Camera-type eye (tissue), 1 donor: ENCODE data around the gene PTPDC1. TPM values are rescaled to one million over a fixed set of nuclear protein-coding genes. Genes with fewer than 3 reads are reported as not detected.

Experiments
- total RNA-seq: library from RNA; depleted of rRNA; stranded (reverse); fragments of >200 nt; gene quantifications from one replicate; pipeline ENCODE4 v1.2.3, GENCODE V29; 2014

The PTPDC1 gene
- 21.9 TPM for total RNA-seq

GRCh38 chr9:94084314-94084713 is at the start of gene PTPDC1:
PTPDC1 (plus strand) TSS chr9:94084464; CDS start chr9:94084531, 67 bp downstream.

Other genes starting within 250 kb of the PTPDC1 start
- not detected for gene BARX1, start 129.1 kb upstream of the PTPDC1 start, total RNA-seq
- gene ZNF169, start 174.8 kb downstream of the PTPDC1 start, total RNA-seq: 11.0 TPM
- not detected for gene NUTM2F, start 244.2 kb downstream of the PTPDC1 start, total RNA-seq